HAP-1 (cell line): ENCODE results near the gene NDFIP2.
"Not testable (repeated sequence)": the region's sequence is repeated elsewhere in the genome, so short reads cannot be mapped to it uniquely, and the experiment has no call there.

ENCODE experiments used
- DNase-seq, 2 experiments: peaks; one replicate each; pipeline ENCODE4 v3.0.0-alpha.2; 2016 to 2020; ENCODE audit warnings: low spot score in 2 of 2
- H3K27me3 ChIP-seq: fragments of 250-450 bp; sonication (Bioruptor Pico); 2 replicates; pipeline ENCODE4 v1.5.1; 2020; ENCODE audit warnings: low read depth, mild to moderate bottlenecking, moderate library complexity
- H3K36me3 ChIP-seq: fragments of 250-450 bp; sonication (Bioruptor Pico); replicated peaks from 2 replicates; pipeline ENCODE4 v1.5.1; 2020; ENCODE audit warnings: mild to moderate bottlenecking
- H3K4me1 ChIP-seq: fragments of 250-450 bp; sonication (Bioruptor Pico); 2 replicates; pipeline ENCODE4 v1.5.1; 2020; ENCODE audit warnings: mild to moderate bottlenecking
- H3K4me3 ChIP-seq: fragments of 250-450 bp; sonication (Bioruptor Pico); 2 replicates; pipeline ENCODE4 v1.5.1; 2020; ENCODE audit warnings: mild to moderate bottlenecking, moderate library complexity
- H3K9me3 ChIP-seq: fragments of 250-450 bp; sonication (Bioruptor Pico); 2 replicates; pipeline ENCODE4 v1.5.1; 2020; ENCODE audit warnings: mild to moderate bottlenecking, moderate library complexity
- in situ Hi-C: fragments of 300-500 bp; cut with MboI; formaldehyde crosslinking; loops from 3 replicates; pipeline ENCODE4 v1.14.3; 2020; ENCODE audit warnings: low sequenced_read_pairs, inconsistent platforms, mixed read lengths

The NDFIP2 gene

DNA sequence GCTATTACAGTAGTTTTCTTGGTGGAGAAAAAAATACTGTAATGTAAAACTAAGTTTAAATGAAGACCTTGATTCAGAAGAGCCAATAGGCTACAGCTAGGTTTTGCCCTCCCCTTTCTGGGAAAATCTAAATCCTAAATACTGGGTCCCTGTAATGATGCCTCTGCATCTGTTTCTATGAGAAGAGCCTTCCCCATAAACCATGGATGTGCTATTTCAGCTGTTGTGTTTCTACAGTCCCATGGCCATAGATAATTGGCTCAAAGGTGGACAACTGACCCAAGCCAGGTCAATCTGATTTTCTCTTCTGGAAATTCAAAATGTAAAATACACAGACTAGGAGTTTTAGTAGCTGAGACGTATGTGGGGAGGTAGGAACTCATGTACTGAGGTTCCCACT, 101.9 kb downstream of the NDFIP2 start:
- H3K9me3 ChIP-seq = no peaks in the 10 kb centered on the region
- H3K36me3 ChIP-seq = no peaks in the 10 kb centered on the region
- in situ Hi-C loops = no loop called here
- no peaks in the 10 kb centered on the region for H3K4me1 ChIP-seq
- H3K4me3 ChIP-seq = no peak overlapping the region
- H3K27me3 ChIP-seq = no peaks in the 10 kb centered on the region
- no peak for DNase-seq

DNA sequence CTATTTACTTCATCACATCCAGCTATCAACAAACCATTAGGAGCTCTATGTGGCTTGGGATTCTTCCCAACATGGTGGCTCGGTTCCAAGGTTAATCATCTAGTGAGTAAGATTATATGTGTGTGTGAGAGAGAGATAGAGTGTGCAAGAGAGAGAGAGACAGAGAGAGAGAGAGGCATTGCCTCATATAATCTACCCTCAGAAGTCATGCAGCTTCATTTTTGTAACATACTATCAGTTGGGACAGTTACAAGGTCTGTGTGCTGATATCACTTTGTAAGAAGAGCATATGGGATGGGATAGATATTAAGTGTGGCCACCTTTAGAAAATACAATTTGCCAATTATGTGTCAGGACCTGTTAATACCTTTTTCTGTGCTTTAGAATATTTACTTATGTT, 104.1 kb downstream of the NDFIP2 start:
- no peak for DNase-seq
- Histone ChIP-seq H3K27me3 (no peaks in the 10 kb centered on the region), H3K36me3 (no peaks in the 10 kb centered on the region), H3K4me3 (no peak overlapping the region), H3K4me1 (no peaks in the 10 kb centered on the region), H3K9me3 (no peaks in the 10 kb centered on the region)
- in situ Hi-C loops = no loop called here

DNA sequence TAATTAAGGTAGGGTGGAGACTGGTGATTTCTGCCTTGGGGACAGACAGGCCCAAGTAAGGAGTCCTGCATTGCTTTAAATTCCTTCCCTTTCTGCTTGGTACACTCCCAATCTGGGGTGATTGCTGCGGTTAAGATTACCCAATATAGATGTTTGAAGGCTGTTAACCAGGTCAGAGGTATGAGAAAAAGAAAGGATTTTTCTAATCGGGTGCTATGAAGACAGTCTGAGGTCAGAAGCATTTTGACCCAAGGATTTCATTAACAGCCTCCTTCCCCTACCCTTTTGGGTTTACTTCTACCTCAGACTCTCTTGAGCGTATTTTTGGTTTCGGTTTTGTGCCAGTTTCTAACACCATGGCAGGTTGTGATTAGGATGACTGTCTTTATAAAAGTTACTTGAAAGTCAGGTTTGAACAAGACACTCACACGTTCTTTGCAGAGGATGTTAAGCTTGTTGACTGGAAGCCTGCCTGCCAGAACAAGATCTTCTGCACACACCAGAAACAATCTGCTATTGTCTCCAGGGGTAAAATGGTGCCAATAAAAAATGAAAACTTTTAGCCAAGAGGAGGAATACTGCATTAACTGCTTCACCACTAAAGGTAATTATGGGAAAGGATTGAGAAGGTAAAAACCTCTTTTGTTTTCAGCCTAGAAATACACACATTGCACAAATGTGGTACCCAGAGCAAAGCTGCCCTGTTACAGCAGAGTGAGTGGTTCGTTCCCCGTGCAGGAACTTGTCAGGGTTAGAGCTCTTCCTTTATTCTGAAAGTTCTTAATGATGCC, 108.8 kb downstream of the NDFIP2 start:
- in situ Hi-C loops = no loop called here
- H3K36me3 ChIP-seq = no peaks in the 10 kb centered on the region
- no peaks in the 10 kb centered on the region for H3K9me3 ChIP-seq
- no peak overlapping the region for H3K4me3 ChIP-seq
- no peaks in the 10 kb centered on the region for H3K4me1 ChIP-seq
- H3K27me3 ChIP-seq = no peaks in the 10 kb centered on the region
- no peak for DNase-seq

DNA sequence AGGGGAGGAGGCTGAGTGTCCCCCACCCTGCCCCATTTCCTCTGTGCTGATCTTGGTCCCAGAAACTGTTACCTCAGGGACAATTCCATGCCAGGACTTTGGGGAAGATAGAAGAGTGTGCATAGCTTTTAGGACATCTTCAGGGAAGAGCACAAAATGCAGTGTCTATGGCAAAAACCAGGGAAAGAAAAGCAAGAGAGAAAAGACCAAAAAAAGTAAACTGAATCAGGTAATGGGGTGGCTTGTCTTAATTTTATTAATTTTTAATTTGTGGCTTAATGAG, 109.4 kb downstream of the NDFIP2 start:
- Histone ChIP-seq H3K9me3 (no peaks in the 10 kb centered on the region), H3K4me3 (no peak overlapping the region), H3K27me3 (no peaks in the 10 kb centered on the region), H3K4me1 (no peaks in the 10 kb centered on the region), H3K36me3 (no peaks in the 10 kb centered on the region)
- in situ Hi-C loops = no loop called here
- DNase-seq = no peak

DNA sequence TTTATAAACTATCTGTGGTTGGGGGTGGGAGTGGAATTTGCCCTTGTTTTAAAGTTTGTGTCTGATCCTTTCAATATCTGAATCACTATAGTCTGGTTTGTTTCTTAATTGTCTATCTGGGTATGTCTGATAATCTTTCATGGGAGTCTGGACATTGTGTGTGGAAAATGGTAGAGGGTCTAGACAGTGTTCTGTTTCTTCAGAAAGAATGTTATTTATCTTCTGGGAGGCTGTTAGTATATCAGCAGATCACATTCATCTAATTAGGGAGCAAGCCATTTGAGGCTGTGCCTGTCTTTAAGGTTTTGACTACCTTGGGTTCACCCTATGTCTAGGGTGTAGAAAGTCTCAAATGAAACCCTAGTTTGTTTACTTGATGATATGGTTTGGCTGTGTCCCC, 110.5 kb downstream of the NDFIP2 start:
- H3K27me3 ChIP-seq = no peaks in the 10 kb centered on the region
- H3K4me1 ChIP-seq = no peaks in the 10 kb centered on the region
- no peak for DNase-seq
- H3K36me3 ChIP-seq = no peaks in the 10 kb centered on the region
- no peak overlapping the region for H3K4me3 ChIP-seq
- in situ Hi-C loops = no loop called here
- no peaks in the 10 kb centered on the region for H3K9me3 ChIP-seq

DNA sequence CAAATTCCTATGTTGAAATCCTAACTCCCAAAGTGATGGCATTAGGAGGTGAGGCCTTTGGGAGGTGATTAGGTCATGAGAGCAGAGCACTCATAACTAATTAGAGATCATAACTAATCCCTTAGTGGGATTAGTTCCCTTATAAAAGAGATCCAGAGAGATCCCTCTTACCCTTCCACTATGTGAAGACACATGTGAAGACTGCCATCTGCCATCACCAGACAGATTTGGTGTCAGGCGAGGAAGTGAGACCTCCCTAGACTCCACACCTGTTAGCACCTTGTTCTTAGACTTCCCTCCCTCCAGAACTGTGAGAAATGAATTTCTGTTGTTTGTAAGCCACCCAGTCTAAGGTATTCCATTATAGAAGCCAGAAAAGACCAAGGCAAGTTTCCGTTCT, 112.2 kb downstream of the NDFIP2 start:
- in situ Hi-C loops = no loop called here
- Histone ChIP-seq H3K4me1 (no peaks in the 10 kb centered on the region), H3K36me3 (no peaks in the 10 kb centered on the region)

DNA sequence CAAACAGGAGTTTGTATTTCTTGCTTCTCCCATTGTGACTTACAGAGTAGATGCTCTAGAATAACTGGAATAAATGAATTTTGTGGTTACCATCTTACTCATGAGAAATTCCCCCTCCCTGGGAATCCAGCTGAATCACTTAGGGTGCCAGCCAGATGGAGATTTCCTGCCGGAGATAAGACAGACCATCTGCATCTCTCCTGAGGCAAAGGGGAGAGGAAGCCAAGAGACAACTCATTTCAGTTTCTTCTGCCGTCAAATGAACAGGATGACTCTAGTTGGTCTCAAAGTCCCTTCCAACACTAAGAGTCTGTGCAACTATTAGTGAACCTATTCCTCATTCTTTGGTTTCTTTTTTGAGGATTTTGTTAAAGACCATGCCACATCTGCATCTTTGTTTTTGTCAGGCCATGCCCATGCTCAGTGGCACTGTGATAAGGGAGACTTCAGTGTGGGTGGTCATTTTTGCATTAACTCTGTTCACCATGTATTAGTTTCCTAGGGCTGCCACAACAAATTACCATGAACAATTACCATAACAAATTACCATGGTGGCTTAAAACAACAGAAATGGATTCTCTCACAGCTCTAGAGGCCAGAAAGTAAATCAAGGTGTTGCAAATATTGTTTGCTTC, 112.8 kb downstream of the NDFIP2 start:
- Histone ChIP-seq H3K36me3 (no peaks in the 10 kb centered on the region), H3K9me3 (no peaks in the 10 kb centered on the region), H3K4me1 (no peaks in the 10 kb centered on the region), H3K27me3 (no peaks in the 10 kb centered on the region), H3K4me3 (no peak overlapping the region)
- no peak for DNase-seq
- in situ Hi-C loops = no loop called here

More for the DNA sequence above, 112.2 kb downstream of the NDFIP2 start:
- H3K9me3 ChIP-seq = no peaks in the 10 kb centered on the region
- H3K27me3 ChIP-seq = no peaks in the 10 kb centered on the region
- DNase-seq = no peak
- H3K4me3 ChIP-seq = no peak overlapping the region

DNA sequence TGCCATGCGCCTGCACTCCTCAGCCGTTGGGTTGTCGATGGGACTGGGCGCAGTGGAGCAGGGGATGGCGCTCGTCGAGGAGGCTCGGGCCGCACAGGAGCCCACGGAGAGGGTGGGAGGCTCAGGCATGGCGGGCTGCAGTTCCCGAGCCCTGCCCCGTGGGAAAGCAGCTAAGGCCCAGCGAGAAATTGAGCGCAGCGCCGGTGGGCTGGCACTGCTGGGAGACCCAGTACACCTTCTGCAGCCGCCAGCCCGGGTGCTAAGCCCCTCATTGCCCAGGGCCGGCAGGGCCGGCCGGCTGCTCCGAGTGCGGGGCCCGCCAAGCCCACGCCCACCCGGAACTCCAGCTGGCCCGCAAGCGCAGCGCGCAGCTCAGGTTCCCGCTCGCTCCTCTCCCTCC, 119.2 kb downstream of the NDFIP2 start:
- H3K9me3 ChIP-seq, H3K36me3 ChIP-seq, H3K4me3 ChIP-seq, DNase-seq, H3K4me1 ChIP-seq, in situ Hi-C loops, H3K27me3 ChIP-seq: not testable (repeated sequence)

DNA sequence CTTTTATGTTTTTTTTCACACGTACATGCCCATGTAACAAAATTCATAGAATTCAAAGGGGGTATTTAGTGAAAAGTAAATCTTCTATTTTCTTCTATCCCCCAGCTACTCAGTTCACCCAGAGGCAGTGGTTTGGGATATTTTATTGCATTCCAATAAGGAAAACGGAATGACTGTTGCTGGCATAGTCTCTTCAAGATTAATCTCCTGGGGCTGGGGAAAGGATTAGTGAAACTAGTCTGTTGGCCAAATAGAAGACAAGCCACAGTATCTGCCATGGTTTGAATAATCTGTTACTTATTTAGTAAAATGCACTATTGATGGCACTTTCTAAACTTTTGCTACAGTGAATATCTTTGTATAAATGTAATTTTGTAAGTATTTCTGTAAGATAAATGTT, 122.0 kb downstream of the NDFIP2 start:
- H3K9me3 ChIP-seq = no peaks in the 10 kb centered on the region
- H3K4me3 ChIP-seq = no peak overlapping the region
- H3K27me3 ChIP-seq = no peaks in the 10 kb centered on the region
- in situ Hi-C loops = no loop called here
- DNase-seq = no peak
- no peaks in the 10 kb centered on the region for H3K36me3 ChIP-seq
- H3K4me1 ChIP-seq = no peaks in the 10 kb centered on the region

DNA sequence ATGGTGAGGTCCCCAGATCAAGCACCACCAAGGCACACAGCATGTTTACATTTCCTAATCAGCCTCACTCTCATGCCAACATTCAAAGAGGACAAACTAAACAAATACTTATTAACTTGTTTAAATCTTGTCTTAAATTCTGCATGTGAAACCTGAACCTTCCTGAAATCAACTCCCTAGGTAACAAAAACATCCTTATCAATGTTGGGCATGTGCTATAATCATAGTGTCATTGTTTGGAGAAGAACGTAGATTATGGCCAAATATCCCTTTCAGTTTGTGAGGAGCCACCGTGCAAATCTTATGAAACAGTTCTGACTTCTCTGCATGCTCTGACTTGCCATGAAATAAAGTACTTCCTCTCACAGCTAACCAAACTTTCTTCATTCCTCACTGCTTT, 123.8 kb downstream of the NDFIP2 start:
- H3K4me1 ChIP-seq = no peaks in the 10 kb centered on the region
- in situ Hi-C loops = no loop called here
- DNase-seq = no peak
- H3K36me3 ChIP-seq = no peaks in the 10 kb centered on the region
- H3K27me3 ChIP-seq = no peaks in the 10 kb centered on the region
- H3K4me3 ChIP-seq = no peak overlapping the region
- no peaks in the 10 kb centered on the region for H3K9me3 ChIP-seq
